NOMO-1 treated with dmso at 0.1 percent for 144 hours (cell line): ENCODE measurements around the gene B4GALNT4.
"Not testable (repeated sequence)": the region's sequence is repeated elsewhere in the genome, so short reads cannot be mapped to it uniquely, and the experiment has no call there.

Source experiments
- DNase-seq: peaks from one replicate; lab custom pipeline; 2025; ENCODE audit not compliant: unreplicated experiment; lab: John Stamatoyannopoulos, UW

The B4GALNT4 gene

GRCh38 chr11:358129-358800, 11.0 kb upstream of the B4GALNT4 start:
- no peak for DNase-seq

GRCh38 chr11:359181-359714, 10.1 kb upstream of the B4GALNT4 start:
- no peak for DNase-seq

DNA sequence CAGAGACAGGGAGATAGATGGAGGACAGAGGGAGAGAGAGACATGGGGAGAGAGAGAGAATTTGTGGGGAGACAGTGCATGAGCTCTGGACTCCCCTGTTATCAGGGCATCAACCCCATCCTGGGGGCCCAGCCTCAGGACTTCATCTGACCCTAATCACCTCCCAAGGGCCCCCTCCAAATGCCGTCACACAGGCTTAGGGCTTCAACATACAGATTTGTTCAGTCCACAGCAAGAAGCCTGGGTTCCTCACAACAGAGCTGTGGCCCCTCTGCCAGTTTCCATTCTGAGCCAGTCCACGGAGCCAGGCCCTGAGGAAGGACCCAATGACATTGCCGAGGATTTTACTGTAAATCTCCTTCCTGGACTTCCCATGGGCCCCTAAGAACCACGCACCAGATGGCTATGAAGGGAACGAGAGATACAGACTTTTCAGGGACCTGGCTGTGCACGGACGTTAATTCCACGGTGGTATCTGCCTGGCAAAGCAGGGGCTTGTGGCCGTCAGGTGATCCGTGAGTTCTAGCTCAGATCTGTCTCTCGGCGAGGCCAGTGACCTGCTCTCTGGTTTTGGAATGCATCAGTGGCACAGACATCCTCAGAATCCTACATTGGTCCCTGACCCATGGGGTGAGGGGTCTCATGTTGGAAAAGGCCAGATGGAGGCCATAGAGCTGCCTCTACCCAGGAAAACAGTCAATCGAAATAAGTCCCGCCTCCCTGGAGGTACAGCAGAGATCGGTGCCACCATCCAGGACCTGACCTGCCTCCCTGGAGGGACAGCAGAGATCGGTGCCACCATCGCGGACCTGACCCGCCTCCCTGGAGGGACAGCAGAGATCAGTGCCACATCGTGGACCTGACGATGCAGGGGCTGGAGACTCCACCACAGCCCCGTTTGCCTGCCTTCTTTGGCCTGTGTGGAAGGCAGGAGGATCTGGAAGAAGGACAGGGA, 8.7 kb upstream of the B4GALNT4 start:
- DNase-seq = no peak

- DNase-seq = no peak
Observed at GRCh38 chr11:362642-363442, 6.5 kb upstream of the B4GALNT4 start.

DNA sequence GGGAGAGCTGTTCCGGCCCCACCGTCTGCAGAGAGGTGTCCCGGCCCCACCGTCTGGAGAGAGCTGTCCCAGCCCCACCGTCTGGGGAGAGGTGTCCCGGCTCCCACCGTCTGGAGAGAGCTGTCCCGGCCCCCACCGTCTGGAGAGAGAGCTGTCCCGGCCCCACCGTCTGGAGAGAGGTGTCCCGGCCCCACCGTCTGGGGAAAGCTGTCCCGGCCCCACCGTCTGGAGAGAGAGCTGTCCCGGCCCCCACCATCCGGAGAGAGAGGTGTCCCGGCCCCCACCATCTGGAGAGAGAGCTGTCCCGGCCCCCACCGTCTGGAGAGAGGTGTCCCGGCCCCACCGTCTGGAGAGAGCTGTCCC, 5.9 kb upstream of the B4GALNT4 start:
- DNase-seq = not testable (repeated sequence)

GRCh38 chr11:363948-364761, 5.1 kb upstream of the B4GALNT4 start:
- no peak for DNase-seq

DNA sequence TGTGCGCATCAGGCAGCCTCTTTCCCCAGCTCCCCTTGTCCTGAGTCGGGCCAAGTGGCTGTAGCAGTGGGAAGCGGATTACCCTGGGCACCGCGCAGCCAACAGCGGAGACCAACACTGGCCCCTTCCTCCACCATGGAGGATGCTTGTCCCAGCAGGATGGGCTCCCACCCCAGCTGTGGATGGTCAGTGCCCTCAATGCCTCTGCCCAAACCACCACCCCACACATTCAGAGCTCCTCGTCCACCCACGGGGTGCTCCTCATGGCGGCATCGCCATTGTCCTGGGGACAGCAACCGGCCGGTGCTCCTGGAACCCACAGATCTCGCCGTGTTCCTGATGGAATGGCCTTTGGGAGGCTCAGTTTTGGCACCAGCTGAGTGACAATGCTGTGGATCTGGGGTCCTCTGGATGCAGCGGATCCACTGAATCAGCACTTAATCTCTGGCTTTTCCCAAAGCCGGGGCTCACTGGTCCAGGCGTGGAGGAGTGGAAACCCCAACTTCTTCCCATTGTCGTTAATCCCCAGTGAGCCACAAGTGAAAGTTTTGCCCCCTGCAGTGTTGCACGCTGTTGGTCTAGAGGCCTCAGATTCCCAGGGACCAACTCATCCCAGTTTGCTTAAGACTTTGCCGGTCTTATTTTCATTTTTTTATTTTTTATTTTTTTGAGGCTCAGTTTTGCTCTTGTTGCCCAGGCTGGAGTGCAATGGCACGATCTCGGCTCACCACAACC, 4.1 kb upstream of the B4GALNT4 start:
- DNase-seq = no peak

- no peak for DNase-seq
Observed at GRCh38 chr11:365831-366230, 3.5 kb upstream of the B4GALNT4 start.

DNA sequence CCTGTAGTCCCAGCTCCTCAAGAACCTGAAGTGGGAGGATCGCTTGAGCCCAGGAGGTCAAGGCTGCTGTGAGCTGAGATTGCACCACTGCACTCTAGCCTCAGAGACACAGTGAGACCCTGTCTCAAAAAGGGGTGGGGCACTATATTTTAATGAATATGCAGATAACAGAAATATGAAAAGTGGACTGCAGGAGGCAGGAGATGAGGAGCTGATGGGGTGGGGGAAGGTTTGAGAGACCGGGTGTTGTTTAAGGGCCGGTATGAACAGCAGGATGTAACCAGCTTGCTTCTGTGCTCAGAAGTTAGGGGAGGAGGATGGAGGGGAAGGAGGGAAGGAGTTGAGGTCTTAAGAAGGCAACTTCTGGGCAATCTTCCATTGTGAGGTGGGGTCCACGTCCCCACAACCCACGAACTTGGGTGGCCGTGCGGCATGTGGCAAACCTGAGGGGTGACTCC, 1.3 kb upstream of the B4GALNT4 start:
- no peak for DNase-seq

DNA sequence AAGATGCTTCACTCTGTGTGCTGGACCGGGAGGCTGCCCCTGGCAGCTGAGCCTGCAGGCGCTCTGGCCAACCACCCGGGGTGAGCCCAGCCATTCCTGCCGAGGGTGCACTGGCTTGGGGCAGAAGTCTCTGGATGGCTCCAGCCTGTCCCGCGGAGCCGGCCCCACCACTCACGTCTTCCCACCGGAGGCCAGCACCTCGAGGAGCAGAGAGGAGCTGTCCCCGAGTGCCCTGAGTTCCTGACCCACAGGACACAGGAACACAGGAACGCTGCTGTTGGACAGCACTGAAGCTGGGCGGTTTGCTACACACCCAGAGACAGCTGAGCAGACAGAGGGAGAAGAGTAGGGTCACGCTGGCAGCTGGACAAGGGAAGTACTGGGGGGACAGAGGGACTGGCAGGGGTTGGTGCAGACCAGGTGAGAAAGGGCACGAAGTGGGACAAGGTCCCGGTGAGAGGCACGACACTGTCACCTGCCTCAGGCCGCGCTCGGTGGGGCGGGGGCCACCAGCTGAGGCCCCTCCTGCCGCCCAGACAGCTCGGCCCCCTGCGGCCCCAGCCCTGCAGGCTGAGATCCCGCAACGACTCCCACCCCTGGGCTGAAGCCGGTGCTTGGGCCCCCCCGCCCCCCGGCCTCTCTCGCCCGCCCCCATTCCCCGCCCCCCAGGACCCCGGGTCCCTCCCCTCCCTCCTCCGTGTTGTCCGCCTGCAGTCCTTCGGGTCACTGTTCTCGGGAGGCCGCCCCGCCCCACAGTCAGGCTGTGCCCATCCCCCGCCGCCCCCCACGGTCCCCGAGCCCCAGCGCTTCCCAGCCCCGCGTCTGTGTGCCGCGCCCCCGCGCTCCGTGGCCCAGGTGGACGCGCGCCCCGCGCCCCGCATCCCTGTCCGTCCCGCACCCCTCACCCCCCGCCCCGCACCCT, 624 bp upstream of the B4GALNT4 start:
- no peak for DNase-seq

- no peak for DNase-seq
Observed at GRCh38 chr11:370070-370941, 1.0 kb downstream of the B4GALNT4 start.

DNA sequence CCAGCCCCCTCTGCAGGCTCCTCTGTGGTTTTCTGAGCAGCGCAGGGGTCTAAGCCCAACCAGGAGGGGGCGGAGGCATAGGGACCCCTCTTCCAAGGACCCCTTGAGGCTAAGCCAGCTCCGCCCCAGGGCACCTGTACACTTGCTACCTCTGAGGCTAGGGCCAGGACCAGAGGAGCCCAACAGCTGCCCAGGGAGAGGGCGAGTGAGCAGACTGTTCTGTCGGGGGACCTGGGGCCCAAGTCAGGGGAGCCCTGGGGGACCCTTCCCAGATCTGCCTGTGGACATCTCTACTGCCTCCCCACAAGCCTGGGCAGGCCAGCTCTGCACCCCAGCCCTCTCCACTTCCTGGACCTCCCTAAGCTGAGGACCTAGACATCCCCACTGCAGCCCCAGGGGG, 1.8 kb downstream of the B4GALNT4 start:
- no peak for DNase-seq

DNA sequence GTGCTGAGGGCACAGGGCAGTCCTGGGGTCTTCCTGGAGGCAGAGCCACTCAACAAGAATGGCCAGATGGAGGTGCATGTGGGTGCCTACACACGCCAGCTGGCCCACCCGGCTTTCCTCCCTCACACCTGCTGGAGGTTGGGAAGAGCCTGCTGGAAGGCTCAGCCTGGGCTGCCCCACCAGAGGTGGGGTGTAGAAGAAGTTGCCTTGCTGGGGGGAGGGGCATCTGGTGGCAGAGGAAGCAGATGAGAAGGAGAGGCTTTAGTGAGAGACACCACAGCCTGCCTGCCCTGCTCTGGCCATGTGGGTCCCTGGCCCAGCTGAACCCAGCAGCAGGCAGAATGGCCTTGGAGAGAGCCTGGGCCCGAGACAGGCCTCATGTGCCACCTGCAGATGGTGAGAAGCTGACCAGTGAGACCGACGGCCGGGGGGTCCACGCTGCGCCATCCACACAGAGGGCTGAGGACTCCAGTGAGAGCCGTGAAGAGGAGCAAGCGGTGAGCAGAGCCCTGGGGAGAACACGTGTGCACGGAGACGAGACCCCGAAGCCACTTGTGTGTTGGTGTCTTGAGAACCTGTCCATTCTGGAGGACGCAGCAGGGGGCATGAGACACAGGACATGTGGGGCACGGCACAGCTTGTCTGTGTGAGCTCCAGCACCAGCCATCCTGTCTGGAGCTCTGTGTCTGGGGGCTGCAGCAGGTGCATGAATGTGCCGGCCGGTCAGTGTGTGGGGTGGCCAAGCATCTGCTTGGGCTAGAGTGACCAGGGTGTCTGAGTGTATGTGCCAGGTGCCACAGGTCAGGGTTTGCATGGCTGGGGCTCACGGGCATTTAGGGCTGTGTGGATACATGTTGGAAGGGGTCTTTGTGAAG, 2.7 kb downstream of the B4GALNT4 start:
- no peak for DNase-seq

- DNase-seq = no peak
Observed at GRCh38 chr11:372809-373715, 3.8 kb downstream of the B4GALNT4 start.

GRCh38 chr11:373716-374551, 4.6 kb downstream of the B4GALNT4 start:
- DNase-seq = no peak
